Measurements from ENCODE around the gene CFAP54. TPM values are rescaled to one million over a fixed set of nuclear protein-coding genes. Genes with fewer than 3 reads are reported as not detected.

The CFAP54 gene
- total RNA-seq, 1 donor from 2014 or later = 1.1 TPM

GRCh38 chr12:96701856-96702255 is 212.5 kb downstream of the CFAP54 start:
- Histone ChIP-seq H3K4me1 (ENCODE audit: insufficient read depth, low read length) (no peaks in the 10 kb centered on the region), H3K4me3 (ENCODE audit: insufficient read depth, low read depth, low read length) (no peak overlapping the region), H2AFZ (ENCODE audit: low read depth, low read length) (no peak overlapping the region), H3K9ac (ENCODE audit: low read length) (no peak overlapping the region), H3K9me3 (ENCODE audit: insufficient read depth, low read depth, low read length) (no peaks in the 10 kb centered on the region), H3K27ac (ENCODE audit: low read depth, low read length) (no peak overlapping the region), H3K27me3 (ENCODE audit: insufficient read depth, low read length) (no peaks in the 10 kb centered on the region), H3K36me3 (ENCODE audit: insufficient read depth, low read length) (no peaks in the 10 kb centered on the region), H4K20me1 (ENCODE audit: insufficient read depth, low read length) (no peaks in the 10 kb centered on the region), H3K4me2 (ENCODE audit: low read length) (no peak overlapping the region), H3K79me2 (ENCODE audit: insufficient read depth, low read length) (no peaks in the 10 kb centered on the region)
- FAIRE-seq = no peak
- Mint-ChIP-seq H3K9me3 (ENCODE audit: unreplicated experiment) (no peaks in the 10 kb centered on the region), H3K27ac (ENCODE audit: unreplicated experiment) (no peak overlapping the region), H3K36me3 (ENCODE audit: low read depth, unreplicated experiment) (no peaks in the 10 kb centered on the region), H3K27me3 (ENCODE audit: low read depth, unreplicated experiment) (no peaks in the 10 kb centered on the region), H3K4me3 (ENCODE audit: unreplicated experiment) (no peak overlapping the region), H3K4me1 (ENCODE audit: low read depth, unreplicated experiment) (no peaks in the 10 kb centered on the region)
- TF ChIP-seq EZH2 (IDR thresholded peaks at IDR 0.05; ENCODE audit: insufficient read depth, low read length) = no peak
- TF ChIP-seq, protein P1, sequence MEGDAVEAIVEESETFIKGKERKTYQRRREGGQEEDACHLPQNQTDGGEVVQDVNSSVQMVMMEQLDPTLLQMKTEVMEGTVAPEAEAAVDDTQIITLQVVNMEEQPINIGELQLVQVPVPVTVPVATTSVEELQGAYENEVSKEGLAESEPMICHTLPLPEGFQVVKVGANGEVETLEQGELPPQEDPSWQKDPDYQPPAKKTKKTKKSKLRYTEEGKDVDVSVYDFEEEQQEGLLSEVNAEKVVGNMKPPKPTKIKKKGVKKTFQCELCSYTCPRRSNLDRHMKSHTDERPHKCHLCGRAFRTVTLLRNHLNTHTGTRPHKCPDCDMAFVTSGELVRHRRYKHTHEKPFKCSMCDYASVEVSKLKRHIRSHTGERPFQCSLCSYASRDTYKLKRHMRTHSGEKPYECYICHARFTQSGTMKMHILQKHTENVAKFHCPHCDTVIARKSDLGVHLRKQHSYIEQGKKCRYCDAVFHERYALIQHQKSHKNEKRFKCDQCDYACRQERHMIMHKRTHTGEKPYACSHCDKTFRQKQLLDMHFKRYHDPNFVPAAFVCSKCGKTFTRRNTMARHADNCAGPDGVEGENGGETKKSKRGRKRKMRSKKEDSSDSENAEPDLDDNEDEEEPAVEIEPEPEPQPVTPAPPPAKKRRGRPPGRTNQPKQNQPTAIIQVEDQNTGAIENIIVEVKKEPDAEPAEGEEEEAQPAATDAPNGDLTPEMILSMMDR (IDR thresholded peaks at IDR 0.05; ENCODE audit: insufficient read depth, low read depth, low read length) = no peak
- DNase-seq (ENCODE audit: low read depth) = no peak

GRCh38 chr12:96710127-96710745 is 220.9 kb downstream of the CFAP54 start:
- Histone ChIP-seq H3K4me3 (ENCODE audit: insufficient read depth, low read depth, low read length) (no peak overlapping the region), H3K4me2 (ENCODE audit: low read length) (no peak overlapping the region), H3K9ac (ENCODE audit: low read length) (no peak overlapping the region), H3K36me3 (ENCODE audit: insufficient read depth, low read length) (no peaks in the 10 kb centered on the region), H3K79me2 (ENCODE audit: insufficient read depth, low read length) (no peaks in the 10 kb centered on the region), H4K20me1 (ENCODE audit: insufficient read depth, low read length) (no peaks in the 10 kb centered on the region), H3K4me1 (ENCODE audit: insufficient read depth, low read length) (no peaks in the 10 kb centered on the region), H3K27me3 (ENCODE audit: insufficient read depth, low read length) (no peaks in the 10 kb centered on the region), H2AFZ (ENCODE audit: low read depth, low read length) (no peak overlapping the region), H3K9me3 (ENCODE audit: insufficient read depth, low read depth, low read length) (no peaks in the 10 kb centered on the region), H3K27ac (ENCODE audit: low read depth, low read length) (no peak overlapping the region)
- Mint-ChIP-seq H3K4me1 (ENCODE audit: low read depth, unreplicated experiment) (no peaks in the 10 kb centered on the region), H3K9me3 (ENCODE audit: unreplicated experiment) (no peaks in the 10 kb centered on the region), H3K27ac (ENCODE audit: unreplicated experiment) (no peak overlapping the region), H3K27me3 (ENCODE audit: low read depth, unreplicated experiment) (no peaks in the 10 kb centered on the region), H3K36me3 (ENCODE audit: low read depth, unreplicated experiment) (no peaks in the 10 kb centered on the region), H3K4me3 (ENCODE audit: unreplicated experiment) (no peak overlapping the region)
- DNase-seq (ENCODE audit: low read depth) (no peak), FAIRE-seq (no peak)
- TF ChIP-seq, protein P1 (IDR thresholded peaks at IDR 0.05; ENCODE audit: insufficient read depth, low read depth, low read length) = no peak
- TF ChIP-seq EZH2 (IDR thresholded peaks at IDR 0.05; ENCODE audit: insufficient read depth, low read length) = no peak

DNA sequence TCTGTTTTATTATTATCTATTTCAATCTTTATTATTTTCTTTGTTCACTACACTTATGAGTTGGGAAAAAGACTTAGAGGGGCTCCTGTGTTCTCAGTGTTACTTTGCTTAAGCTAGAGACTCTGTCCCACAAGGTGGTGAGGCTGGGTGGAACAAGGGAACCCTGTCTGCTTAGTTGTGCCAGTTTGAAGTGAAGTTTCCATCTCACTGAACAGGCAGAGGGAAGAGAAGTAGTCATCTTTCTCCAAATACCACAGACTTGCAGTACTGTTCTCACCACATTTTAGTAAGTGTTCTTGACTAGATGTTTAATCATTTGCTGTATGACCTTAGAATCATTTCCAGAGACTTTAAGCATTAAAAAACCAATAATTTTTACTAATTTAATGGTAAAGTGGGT is 222.0 kb downstream of the CFAP54 start:
- no peak for DNase-seq (ENCODE audit: low read depth)
- TF ChIP-seq, protein P1 (IDR thresholded peaks at IDR 0.05; ENCODE audit: insufficient read depth, low read depth, low read length) = no peak
- no peak for TF ChIP-seq EZH2 (IDR thresholded peaks at IDR 0.05; ENCODE audit: insufficient read depth, low read length)
- no peaks in the 10 kb centered on the region for H3K79me2 ChIP-seq (ENCODE audit: insufficient read depth, low read length)
- Mint-ChIP-seq H3K36me3 (ENCODE audit: low read depth, unreplicated experiment) (no peaks in the 10 kb centered on the region), H3K27ac (ENCODE audit: unreplicated experiment) (no peak overlapping the region), H3K4me3 (ENCODE audit: unreplicated experiment) (no peak overlapping the region), H3K27me3 (ENCODE audit: low read depth, unreplicated experiment) (no peaks in the 10 kb centered on the region), H3K4me1 (ENCODE audit: low read depth, unreplicated experiment) (no peaks in the 10 kb centered on the region), H3K9me3 (ENCODE audit: unreplicated experiment) (no peaks in the 10 kb centered on the region)
- no peak overlapping the region for H3K9ac ChIP-seq (ENCODE audit: low read length)
- no peak overlapping the region for H3K4me2 ChIP-seq (ENCODE audit: low read length)
- no peaks in the 10 kb centered on the region for H3K36me3 ChIP-seq (ENCODE audit: insufficient read depth, low read length)
- no peak for FAIRE-seq
- no peaks in the 10 kb centered on the region for H3K4me1 ChIP-seq (ENCODE audit: insufficient read depth, low read length)
- H3K27ac ChIP-seq (ENCODE audit: low read depth, low read length) = no peak overlapping the region
- no peaks in the 10 kb centered on the region for H4K20me1 ChIP-seq (ENCODE audit: insufficient read depth, low read length)
- H2AFZ ChIP-seq (ENCODE audit: low read depth, low read length) = no peak overlapping the region
- H3K4me3 ChIP-seq (ENCODE audit: insufficient read depth, low read depth, low read length) = no peak overlapping the region
- H3K9me3 ChIP-seq (ENCODE audit: insufficient read depth, low read depth, low read length) = no peaks in the 10 kb centered on the region
- no peaks in the 10 kb centered on the region for H3K27me3 ChIP-seq (ENCODE audit: insufficient read depth, low read length)
